SK-N-SH treated with all-trans-retinoic acid at 6 μM for 48 hours (cell line): ENCODE results near the gene ACOX3.
"Not testable (repeated sequence)": the region's sequence is repeated elsewhere in the genome, so short reads cannot be mapped to it uniquely, and the experiment has no call there.

Source experiments
- ARNTL ChIP-seq: fragments of 450-650 bp; formaldehyde crosslinking; IDR thresholded peaks from 2 replicates; pipeline ENCODE4 v1.5.0; 2020; ENCODE audit warnings: low read depth, mild to moderate bottlenecking, moderate library complexity, borderline replicate concordance
- CSDC2 ChIP-seq: fragments of 250-450 bp; sonication (Bioruptor Pico); IDR thresholded peaks from 2 replicates; pipeline ENCODE4 v1.5.0; 2020; ENCODE audit warnings: mild to moderate bottlenecking, moderate library complexity
- ISL1 ChIP-seq: fragments of 250-450 bp; sonication (Bioruptor Pico); IDR thresholded peaks from 2 replicates; pipeline ENCODE4 v2.1.2; 2022; ENCODE audit warnings: mild to moderate bottlenecking, moderate library complexity
- OSR1 ChIP-seq: fragments of 250-450 bp; sonication (Bioruptor Pico); IDR thresholded peaks from 2 replicates; pipeline ENCODE4 v1.8.0; 2022; ENCODE audit warnings: moderate library complexity, mild to moderate bottlenecking, inconsistent platforms
- PATZ1 ChIP-seq: fragments of 250-450 bp; sonication (Bioruptor Pico); IDR thresholded peaks from 2 replicates; pipeline ENCODE4 v1.8.0; 2020; ENCODE audit warnings: mild to moderate bottlenecking, moderate library complexity, borderline replicate concordance
- RARB ChIP-seq: fragments of 250-450 bp; sonication (Bioruptor Pico); IDR thresholded peaks from 2 replicates; pipeline ENCODE4 v1.8.0; 2021; ENCODE audit warnings: mild to moderate bottlenecking, moderate library complexity
- TCF4 ChIP-seq: fragments of 250-450 bp; sonication (Bioruptor Pico); IDR thresholded peaks from 2 replicates; pipeline ENCODE4 v1.8.0; 2021; ENCODE audit warnings: mild to moderate bottlenecking, moderate library complexity, borderline replicate concordance
- TOX ChIP-seq: fragments of 250-450 bp; sonication (Bioruptor Pico); IDR thresholded peaks from 2 replicates; pipeline ENCODE4 v1.8.0; 2021; ENCODE audit warnings: mild to moderate bottlenecking, moderate library complexity, borderline replicate concordance
- ZFP3 ChIP-seq: fragments of 250-450 bp; sonication (Bioruptor Pico); IDR thresholded peaks from 2 replicates; pipeline ENCODE4 v1.5.0; 2020; ENCODE audit warnings: mild to moderate bottlenecking, moderate library complexity
- ZFP30 ChIP-seq: fragments of 450-650 bp; formaldehyde crosslinking; IDR thresholded peaks from 2 replicates; pipeline ENCODE4 v1.5.0; 2022; ENCODE audit warnings: mild to moderate bottlenecking, moderate library complexity
- ZNF565 ChIP-seq: fragments of 450-650 bp; formaldehyde crosslinking; conservative IDR thresholded peaks from 2 replicates; pipeline ENCODE4 v1.5.0; 2020; ENCODE audit warnings: low read depth, mild to moderate bottlenecking, moderate library complexity
- TF ChIP-seq, protein P1 (sequence below): fragments of 250-450 bp; sonication (Bioruptor Pico); IDR thresholded peaks from 2 replicates; pipeline ENCODE4 v1.5.1; 2021; ENCODE audit warnings: mild to moderate bottlenecking, moderate library complexity

- TF ChIP-seq ZNF565 (CRISPR knock-in tag); TOX (CRISPR knock-in tag); CSDC2 (CRISPR knock-in tag); ARNTL (CRISPR knock-in tag); PATZ1 (CRISPR knock-in tag); ISL1 (CRISPR knock-in tag); ZFP30; OSR1 (CRISPR knock-in tag); RARB (CRISPR knock-in tag); ZFP3 (CRISPR knock-in tag); TCF4: not testable (repeated sequence)
- TF ChIP-seq, protein P1, sequence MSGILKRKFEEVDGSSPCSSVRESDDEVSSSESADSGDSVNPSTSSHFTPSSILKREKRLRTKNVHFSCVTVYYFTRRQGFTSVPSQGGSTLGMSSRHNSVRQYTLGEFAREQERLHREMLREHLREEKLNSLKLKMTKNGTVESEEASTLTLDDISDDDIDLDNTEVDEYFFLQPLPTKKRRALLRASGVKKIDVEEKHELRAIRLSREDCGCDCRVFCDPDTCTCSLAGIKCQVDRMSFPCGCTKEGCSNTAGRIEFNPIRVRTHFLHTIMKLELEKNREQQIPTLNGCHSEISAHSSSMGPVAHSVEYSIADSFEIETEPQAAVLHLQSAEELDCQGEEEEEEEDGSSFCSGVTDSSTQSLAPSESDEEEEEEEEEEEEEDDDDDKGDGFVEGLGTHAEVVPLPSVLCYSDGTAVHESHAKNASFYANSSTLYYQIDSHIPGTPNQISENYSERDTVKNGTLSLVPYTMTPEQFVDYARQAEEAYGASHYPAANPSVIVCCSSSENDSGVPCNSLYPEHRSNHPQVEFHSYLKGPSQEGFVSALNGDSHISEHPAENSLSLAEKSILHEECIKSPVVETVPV (CRISPR knock-in tag) = not testable (repeated sequence)
These were observed 99.2 kb downstream of the ACOX3 start for GRCh38 chr4:8341281-8341680.
